ENCODE data around the gene CNRIP1.
"Not testable (repeated sequence)": the region's sequence is repeated elsewhere in the genome, so short reads cannot be mapped to it uniquely, and the experiment has no call there.

CNRIP1 gene

GRCh38 chr2:68340226-68341061 is 20.7 kb upstream of the CNRIP1 start:
- no peak for DNase-seq (ENCODE audit: low read depth in 2 of 3, low spot score in 1 of 3)

- no peak for DNase-seq (ENCODE audit: low read depth in 2 of 3, low spot score in 1 of 3)
These were observed 16.4 kb upstream of the CNRIP1 start for GRCh38 chr2:68336192-68336591.

- DNase-seq (ENCODE audit: low read depth in 2 of 3, low spot score in 1 of 3), result no peak
These were observed 14.2 kb upstream of the CNRIP1 start for GRCh38 chr2:68333931-68334330.

GRCh38 chr2:68333009-68333408 is 13.3 kb upstream of the CNRIP1 start:
- DNase-seq (ENCODE audit: low read depth in 2 of 3, low spot score in 1 of 3), result no peak

GRCh38 chr2:68330691-68331090 is 10.9 kb upstream of the CNRIP1 start:
- DNase-seq (ENCODE audit: low read depth in 2 of 3, low spot score in 1 of 3), result no peak

GRCh38 chr2:68328901-68329300 is 9.2 kb upstream of the CNRIP1 start:
- DNase-seq (ENCODE audit: low read depth in 2 of 3, low spot score in 1 of 3), result no peak

- no peak for DNase-seq (ENCODE audit: low read depth in 2 of 3, low spot score in 1 of 3)
These were observed 5.3 kb upstream of the CNRIP1 start for GRCh38 chr2:68325056-68325455.

GRCh38 chr2:68320118-68320641 is 431 bp upstream of the CNRIP1 start:
- no peak for DNase-seq (ENCODE audit: low read depth in 2 of 3, low spot score in 1 of 3)

- no peak for DNase-seq (ENCODE audit: low read depth in 2 of 3, low spot score in 1 of 3)
These were observed 793 bp downstream of the CNRIP1 start for GRCh38 chr2:68318914-68319397.

- no peak for DNase-seq (ENCODE audit: low read depth in 2 of 3, low spot score in 1 of 3)
These were observed 1.5 kb downstream of the CNRIP1 start for GRCh38 chr2:68317971-68318913.

GRCh38 chr2:68316111-68316510 is 3.6 kb downstream of the CNRIP1 start:
- DNase-seq (ENCODE audit: low read depth in 2 of 3, low spot score in 1 of 3), result no peak

GRCh38 chr2:68311033-68311432 is 8.7 kb downstream of the CNRIP1 start:
- no peak for DNase-seq (ENCODE audit: low read depth in 2 of 3, low spot score in 1 of 3)

GRCh38 chr2:68309426-68309825 is 10.3 kb downstream of the CNRIP1 start:
- DNase-seq (ENCODE audit: low read depth in 2 of 3, low spot score in 1 of 3), result no peak

GRCh38 chr2:68303902-68304272 is 15.9 kb downstream of the CNRIP1 start:
- not testable (repeated sequence) for DNase-seq (ENCODE audit: low read depth in 2 of 3, low spot score in 1 of 3)

- DNase-seq (ENCODE audit: low read depth in 2 of 3, low spot score in 1 of 3), result no peak
These were observed 16.5 kb downstream of the CNRIP1 start for GRCh38 chr2:68303033-68303901.

GRCh38 chr2:68302281-68302875 is 17.4 kb downstream of the CNRIP1 start:
- DNase-seq (ENCODE audit: low read depth in 2 of 3, low spot score in 1 of 3), result no peak

- DNase-seq (ENCODE audit: low read depth in 2 of 3, low spot score in 1 of 3), result no peak
These were observed 24.2 kb downstream of the CNRIP1 start for GRCh38 chr2:68295516-68295915.

GRCh38 chr2:68294913-68295312 is 24.8 kb downstream of the CNRIP1 start:
- no peak for DNase-seq (ENCODE audit: low read depth in 2 of 3, low spot score in 1 of 3)

GRCh38 chr2:68294187-68294586 is 25.6 kb downstream of the CNRIP1 start:
- no peak for DNase-seq (ENCODE audit: low read depth in 2 of 3, low spot score in 1 of 3)

- DNase-seq (ENCODE audit: low read depth in 2 of 3, low spot score in 1 of 3), result no peak
These were observed 26.0 kb downstream of the CNRIP1 start for GRCh38 chr2:68293755-68294154.
